HAP-1 (cell line): ENCODE results near the gene DYRK1B.
A peak's percentile ranks its signal among the peaks of the same experiment; 100 is the strongest.

Source experiments
- DNase-seq, 2 experiments: peaks; one replicate each; pipeline ENCODE4 v3.0.0-alpha.2; 2016 to 2020; ENCODE audit warnings: low spot score in 2 of 2
- H3K27me3 ChIP-seq: fragments of 250-450 bp; sonication (Bioruptor Pico); 2 replicates; pipeline ENCODE4 v1.5.1; 2020; ENCODE audit warnings: low read depth, mild to moderate bottlenecking, moderate library complexity
- H3K36me3 ChIP-seq: fragments of 250-450 bp; sonication (Bioruptor Pico); replicated peaks from 2 replicates; pipeline ENCODE4 v1.5.1; 2020; ENCODE audit warnings: mild to moderate bottlenecking
- H3K4me1 ChIP-seq: fragments of 250-450 bp; sonication (Bioruptor Pico); 2 replicates; pipeline ENCODE4 v1.5.1; 2020; ENCODE audit warnings: mild to moderate bottlenecking
- H3K4me3 ChIP-seq: fragments of 250-450 bp; sonication (Bioruptor Pico); 2 replicates; pipeline ENCODE4 v1.5.1; 2020; ENCODE audit warnings: mild to moderate bottlenecking, moderate library complexity
- H3K9me3 ChIP-seq: fragments of 250-450 bp; sonication (Bioruptor Pico); 2 replicates; pipeline ENCODE4 v1.5.1; 2020; ENCODE audit warnings: mild to moderate bottlenecking, moderate library complexity
- in situ Hi-C: fragments of 300-500 bp; cut with MboI; formaldehyde crosslinking; loops from 3 replicates; pipeline ENCODE4 v1.14.3; 2020; ENCODE audit warnings: low sequenced_read_pairs, inconsistent platforms, mixed read lengths

DYRK1B gene

DNA sequence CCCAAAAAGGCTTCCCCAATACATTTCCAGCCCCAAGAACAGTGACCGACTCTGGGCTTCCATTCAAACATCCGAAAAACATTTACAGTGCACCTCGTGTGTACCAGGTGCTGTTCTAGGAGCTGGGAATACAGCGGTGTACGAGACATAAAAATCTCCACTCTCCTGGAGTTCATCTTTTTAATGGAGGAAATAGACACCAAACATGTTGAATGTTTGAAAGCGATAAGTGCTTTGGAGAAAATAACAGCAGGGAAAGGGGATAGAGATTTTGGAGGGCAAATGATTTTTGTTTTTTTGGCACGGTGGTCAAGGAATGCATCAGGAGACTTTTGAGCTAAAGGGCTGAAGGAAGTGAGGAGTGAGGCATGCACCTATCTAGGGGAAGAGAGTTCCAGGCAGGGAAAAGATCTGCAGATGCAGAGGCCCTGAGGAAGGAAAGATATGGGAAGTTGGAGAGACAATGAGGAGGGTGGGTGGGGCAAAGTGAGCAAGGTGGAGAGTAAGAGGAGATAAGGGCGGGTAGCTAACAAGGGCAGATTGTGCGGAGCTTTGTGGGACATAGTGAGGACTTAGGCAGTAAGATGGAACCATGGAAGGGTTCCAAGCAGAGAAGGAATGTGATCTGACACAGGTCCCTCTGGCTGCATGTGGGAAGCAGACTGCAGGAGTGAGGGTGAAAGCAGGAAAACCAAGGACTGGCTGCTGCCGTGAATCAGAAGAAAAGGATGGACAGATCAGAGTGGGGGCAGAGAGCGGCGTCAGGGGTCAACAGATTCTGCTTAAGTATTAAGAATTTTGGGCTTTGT, 12.9 kb upstream of the DYRK1B start:
- no peaks in the 10 kb centered on the region for H3K27me3 ChIP-seq
- in situ Hi-C loops = no loop called here

GRCh38 chr19:39845933-39846677, 12.1 kb upstream of the DYRK1B start, which contains the start of gene FBL:
Gene FBL (minus strand): TSS chr19:39846379. CDS start chr19:39846300, 79 bp downstream.
- no peaks in the 10 kb centered on the region for H3K27me3 ChIP-seq
- peak; percentile 84 to 97 for DNase-seq
- 0 out of 2 replicates have a peak, but pooled peaks cover 3% of the 10 kb centered on the region for H3K36me3 ChIP-seq
- in situ Hi-C loops = no loop called here
- H3K4me3 ChIP-seq = peak within 1 kb of the TSS; percentile 88
- H3K4me1 ChIP-seq = peaks cover 35% of the 10 kb centered on the region
- no peaks in the 10 kb centered on the region for H3K9me3 ChIP-seq

More for the DNA sequence above, 12.9 kb upstream of the DYRK1B start:
- peaks cover 35% of the 10 kb centered on the region for H3K4me1 ChIP-seq
- H3K36me3 ChIP-seq = 0 out of 2 replicates have a peak, but pooled peaks cover 3% of the 10 kb centered on the region
- DNase-seq = peak in 1 of 2 experiments; percentile 26
- no peaks in the 10 kb centered on the region for H3K9me3 ChIP-seq
- peak overlapping the region; percentile 88 for H3K4me3 ChIP-seq

- peak overlapping the region; percentile 88 for H3K4me3 ChIP-seq
- H3K4me1 ChIP-seq = peaks cover 35% of the 10 kb centered on the region
- H3K36me3 ChIP-seq = 0 out of 2 replicates have a peak, but pooled peaks cover 6% of the 10 kb centered on the region
- no peaks in the 10 kb centered on the region for H3K27me3 ChIP-seq
- DNase-seq = peak; percentile 37 to 68
- no peaks in the 10 kb centered on the region for H3K9me3 ChIP-seq
- in situ Hi-C loops = no loop called here
Observed at GRCh38 chr19:39845584-39845932, 11.6 kb upstream of the DYRK1B start.

DNA sequence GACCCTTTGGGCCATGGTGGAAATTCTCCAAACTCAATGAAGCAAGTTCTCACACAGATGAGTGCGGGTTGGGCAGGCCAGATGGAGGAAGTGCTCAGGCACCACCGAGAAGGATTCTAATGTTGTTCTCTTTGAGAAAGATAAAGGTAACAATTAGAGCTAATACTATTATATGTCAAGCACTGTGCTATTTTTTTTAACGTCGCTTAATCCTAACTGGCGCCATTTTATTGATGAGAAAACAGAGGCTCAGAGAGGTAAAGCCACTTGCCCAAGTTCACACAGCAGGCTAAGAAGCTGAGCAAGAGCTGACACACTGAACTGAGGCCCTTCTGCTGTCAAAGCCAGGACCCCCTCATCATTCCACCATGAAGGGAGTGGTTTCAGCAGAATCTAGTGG, 11.2 kb upstream of the DYRK1B start:
- no peak for DNase-seq
- in situ Hi-C loops = no loop called here
- Histone ChIP-seq H3K4me3 (peak overlapping the region; percentile 88), H3K4me1 (peaks cover 35% of the 10 kb centered on the region), H3K27me3 (no peaks in the 10 kb centered on the region), H3K36me3 (peaks cover 8% of the 10 kb centered on the region), H3K9me3 (no peaks in the 10 kb centered on the region)

- peaks cover 18% of the 10 kb centered on the region for H3K36me3 ChIP-seq
- H3K4me3 ChIP-seq = peak overlapping the region; percentile 88
- no peaks in the 10 kb centered on the region for H3K9me3 ChIP-seq
- in situ Hi-C loops = no loop called here
- peaks cover 32% of the 10 kb centered on the region for H3K4me1 ChIP-seq
- no peaks in the 10 kb centered on the region for H3K27me3 ChIP-seq
- DNase-seq = peak; percentile 49 to 58
Observed at GRCh38 chr19:39843919-39844793, 10.2 kb upstream of the DYRK1B start.

GRCh38 chr19:39842693-39843435, 8.9 kb upstream of the DYRK1B start:
- Histone ChIP-seq H3K4me1 (peaks cover 32% of the 10 kb centered on the region), H3K36me3 (peaks cover 31% of the 10 kb centered on the region), H3K9me3 (no peaks in the 10 kb centered on the region), H3K27me3 (no peaks in the 10 kb centered on the region), H3K4me3 (no peak overlapping the region)
- no peak for DNase-seq
- in situ Hi-C loops = no loop called here

DNA sequence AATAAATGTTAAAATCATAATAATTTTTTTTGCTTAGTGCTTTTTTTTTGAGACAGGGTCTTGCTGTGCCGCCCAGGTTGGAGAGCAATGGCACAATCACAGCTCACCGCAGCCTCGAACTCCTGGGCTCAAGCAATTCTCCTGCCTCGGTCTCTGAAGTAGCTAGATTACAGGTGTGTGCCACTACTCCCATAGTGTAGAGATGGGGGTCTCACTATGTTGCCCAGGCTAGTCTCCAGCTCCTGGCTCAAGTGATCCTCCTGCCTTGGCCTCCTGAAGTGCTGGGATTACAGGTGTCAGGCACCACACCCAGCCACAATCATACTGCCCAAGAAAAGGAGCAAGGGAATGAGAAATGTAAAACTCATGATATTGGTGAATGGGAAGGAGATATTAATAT, 7.1 kb upstream of the DYRK1B start:
- Histone ChIP-seq H3K36me3 (peaks cover 49% of the 10 kb centered on the region), H3K9me3 (no peaks in the 10 kb centered on the region), H3K4me1 (peaks cover 24% of the 10 kb centered on the region), H3K27me3 (no peaks in the 10 kb centered on the region), H3K4me3 (no peak overlapping the region)
- DNase-seq = no peak
- in situ Hi-C loops = no loop called here

DNA sequence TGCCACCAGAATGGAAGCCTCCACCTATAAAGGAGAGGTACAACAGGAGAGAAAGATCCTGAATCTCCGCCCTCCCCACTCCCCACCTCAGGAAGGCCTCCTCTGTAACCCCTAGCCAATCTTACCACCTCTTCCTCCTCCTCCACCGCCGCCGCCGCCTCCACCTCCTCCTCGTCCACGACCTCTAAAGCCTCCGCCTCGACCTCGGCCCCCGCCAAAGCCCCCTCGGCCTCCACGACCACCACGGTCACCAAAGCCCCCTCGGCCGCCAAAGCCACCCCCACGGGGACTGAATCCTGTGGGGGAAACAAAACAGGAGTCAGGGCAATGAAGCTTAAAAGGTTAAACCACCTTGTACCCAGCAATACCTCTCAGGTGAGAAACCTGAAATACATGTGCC, 6.5 kb upstream of the DYRK1B start:
- peaks cover 54% of the 10 kb centered on the region for H3K36me3 ChIP-seq
- in situ Hi-C loops = no loop called here
- no peak for DNase-seq

DNA sequence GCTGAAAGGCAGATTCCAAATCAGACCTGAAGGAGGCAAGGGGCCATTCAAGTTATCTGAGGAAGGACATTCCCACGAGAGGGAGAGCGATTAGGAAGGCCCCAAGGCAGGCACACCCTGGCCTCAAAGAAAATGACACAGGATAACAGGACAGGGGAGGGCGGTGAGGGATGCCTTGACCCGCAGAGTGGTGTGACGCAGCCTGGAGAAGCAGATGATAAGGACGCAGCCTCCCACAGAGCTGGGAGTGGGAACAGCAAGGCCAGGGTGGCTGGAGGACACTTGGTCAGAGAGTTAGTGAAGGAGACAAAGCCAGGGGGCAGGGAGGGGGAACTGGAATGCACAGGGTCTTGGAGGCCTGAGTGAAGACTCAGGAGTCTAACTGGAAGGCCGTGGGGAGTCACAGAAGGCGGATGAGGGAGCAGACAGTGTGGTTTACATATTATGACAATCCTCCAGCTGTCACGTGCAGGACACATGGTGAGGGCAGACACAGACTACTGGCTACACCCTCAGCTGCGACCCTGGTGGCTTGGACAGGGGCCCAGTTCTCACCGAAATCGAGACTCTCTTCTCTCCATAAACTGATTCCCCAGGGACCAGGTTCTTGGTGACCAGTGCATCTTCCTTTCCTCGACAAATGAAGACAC, 5.8 kb upstream of the DYRK1B start:
- in situ Hi-C loops = no loop called here
- Histone ChIP-seq H3K27me3 (no peaks in the 10 kb centered on the region), H3K4me3 (no peak overlapping the region), H3K36me3 (peaks cover 61% of the 10 kb centered on the region), H3K4me1 (peaks cover 24% of the 10 kb centered on the region), H3K9me3 (no peaks in the 10 kb centered on the region)
- no peak for DNase-seq

More for the DNA sequence above, 6.5 kb upstream of the DYRK1B start:
- no peak overlapping the region for H3K4me3 ChIP-seq
- no peaks in the 10 kb centered on the region for H3K9me3 ChIP-seq
- peaks cover 24% of the 10 kb centered on the region for H3K4me1 ChIP-seq
- no peaks in the 10 kb centered on the region for H3K27me3 ChIP-seq

GRCh38 chr19:39838569-39838968, 4.6 kb upstream of the DYRK1B start:
- Histone ChIP-seq H3K9me3 (no peaks in the 10 kb centered on the region), H3K27me3 (no peaks in the 10 kb centered on the region), H3K36me3 (peaks cover 71% of the 10 kb centered on the region), H3K4me1 (peaks cover 12% of the 10 kb centered on the region), H3K4me3 (no peak overlapping the region)
- DNase-seq = no peak
- in situ Hi-C loops = no loop called here

DNA sequence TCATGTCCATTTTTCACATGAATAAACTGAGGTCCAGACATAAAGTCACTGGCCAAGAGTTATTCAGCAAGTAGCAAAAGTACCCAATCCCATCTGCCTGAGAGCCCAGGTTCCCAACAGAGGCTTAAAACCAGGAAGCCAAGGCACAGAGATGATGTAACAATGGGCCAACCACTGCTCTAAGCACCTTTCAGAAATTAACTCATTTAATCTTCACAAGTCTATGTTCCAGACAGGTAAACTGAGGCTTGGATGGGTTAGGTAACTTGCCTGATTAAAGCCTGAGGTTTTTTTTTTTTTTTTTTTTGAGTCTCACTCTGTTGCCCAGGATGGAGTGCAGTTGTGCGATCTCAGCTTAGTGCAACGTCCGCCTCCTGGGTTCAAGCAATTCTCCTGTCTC, 4.0 kb upstream of the DYRK1B start:
- Histone ChIP-seq H3K27me3 (no peaks in the 10 kb centered on the region), H3K36me3 (peaks cover 71% of the 10 kb centered on the region), H3K9me3 (no peaks in the 10 kb centered on the region), H3K4me3 (no peak overlapping the region), H3K4me1 (peaks cover 7% of the 10 kb centered on the region)
- in situ Hi-C loops = no loop called here
- DNase-seq = no peak

- DNase-seq = no peak
- Histone ChIP-seq H3K4me3 (no peak overlapping the region), H3K36me3 (peaks cover 87% of the 10 kb centered on the region), H3K9me3 (no peaks in the 10 kb centered on the region), H3K4me1 (no peaks in the 10 kb centered on the region), H3K27me3 (no peaks in the 10 kb centered on the region)
- in situ Hi-C loops = no loop called here
Observed at GRCh38 chr19:39834287-39834841, 402 bp upstream of the DYRK1B start.
